ENCODE measurements around the gene SMG9.

Gene SMG9

GRCh38 chr19:43708716-43709115, 46.0 kb downstream of the SMG9 start:
- DNase-seq (ENCODE audit: low spot score) = no peak
- no peak for TF ChIP-seq CTCF (IDR thresholded peaks at IDR 0.05; ENCODE audit: extremely low read depth, missing control alignments)

- TF ChIP-seq CTCF (IDR thresholded peaks at IDR 0.05; ENCODE audit: extremely low read depth, missing control alignments) = no peak
- DNase-seq (ENCODE audit: low spot score) = no peak
Measured at GRCh38 chr19:43707158-43707712, 47.5 kb downstream of the SMG9 start.

GRCh38 chr19:43705729-43706128, 49.0 kb downstream of the SMG9 start:
- TF ChIP-seq CTCF (IDR thresholded peaks at IDR 0.05; ENCODE audit: extremely low read depth, missing control alignments) = no peak
- DNase-seq (ENCODE audit: low spot score) = no peak

- TF ChIP-seq CTCF (IDR thresholded peaks at IDR 0.05; ENCODE audit: extremely low read depth, missing control alignments) = no peak
- DNase-seq (ENCODE audit: low spot score) = no peak
Measured at GRCh38 chr19:43704002-43704705, 50.6 kb downstream of the SMG9 start.

GRCh38 chr19:43700395-43701000, 54.3 kb downstream of the SMG9 start:
- DNase-seq (ENCODE audit: low spot score) = no peak
- TF ChIP-seq CTCF (IDR thresholded peaks at IDR 0.05; ENCODE audit: extremely low read depth, missing control alignments) = no peak

GRCh38 chr19:43699506-43700394, 55.0 kb downstream of the SMG9 start:
- no peak for TF ChIP-seq CTCF (IDR thresholded peaks at IDR 0.05; ENCODE audit: extremely low read depth, missing control alignments)
- DNase-seq (ENCODE audit: low spot score) = no peak
